ENCODE measurements around the gene C21orf58.

C21orf58 gene

DNA sequence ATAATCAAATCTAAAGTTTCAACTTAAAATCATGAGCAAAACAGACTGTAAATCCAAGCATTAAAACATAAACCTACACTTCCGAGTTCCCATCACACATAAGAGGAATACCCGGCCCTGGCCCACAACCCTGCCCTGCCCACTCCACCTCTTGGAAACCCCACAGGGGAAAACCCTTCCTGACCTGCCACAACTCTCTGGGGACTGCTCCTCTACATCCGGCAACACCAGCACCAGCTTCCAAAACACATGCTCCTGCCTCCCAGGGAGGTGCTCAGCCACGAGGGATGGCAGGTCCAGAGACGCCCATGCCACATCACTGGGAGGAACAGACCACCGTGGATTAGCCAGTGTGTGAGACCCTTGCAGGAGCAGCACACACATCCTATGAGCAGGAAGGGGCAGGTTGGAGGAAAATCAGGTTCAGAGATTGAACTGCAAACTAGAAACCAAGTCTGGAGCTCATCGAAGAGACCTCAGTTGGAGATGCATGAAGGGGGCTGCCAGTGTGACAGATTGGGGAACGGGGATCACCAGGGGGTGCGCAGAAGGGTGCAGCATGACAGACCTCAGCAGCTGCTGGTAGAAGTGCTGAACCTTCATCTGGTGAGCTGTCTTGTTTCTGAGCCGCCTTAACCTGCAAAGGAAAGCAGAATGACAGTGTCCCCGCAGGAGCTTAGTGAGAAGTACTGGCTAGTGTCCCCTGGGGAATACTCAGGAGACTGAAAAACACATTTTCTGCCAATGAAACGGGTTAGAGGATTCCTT, 69.3 kb downstream of the C21orf58 start:
- no peaks in the 10 kb centered on the region for H3K79me2 ChIP-seq (ENCODE audit: insufficient read depth, low read length)
- H3F3A ChIP-seq (ENCODE audit: insufficient read depth, low read length): no peaks in the 10 kb centered on the region
- no peaks in the 10 kb centered on the region for H4K20me1 ChIP-seq (ENCODE audit: insufficient read depth, low read length)
- H3K27ac ChIP-seq (ENCODE audit: low read depth, low read length, poor library complexity, severe bottlenecking): peak overlapping the region; percentile 65
- H3K9me2 ChIP-seq (ENCODE audit: low read depth, low read length): no peaks in the 10 kb centered on the region
- H3K4me1 ChIP-seq (ENCODE audit: insufficient read depth, low read length, severe bottlenecking): peaks cover 34% of the 10 kb centered on the region
- no peak overlapping the region for H2AFZ ChIP-seq (ENCODE audit: low read length)
- no peak overlapping the region for H3K4me2 ChIP-seq (ENCODE audit: low read length)
- no peak overlapping the region for H3K4me3 ChIP-seq (ENCODE audit: low read depth, low read length, poor library complexity, severe bottlenecking)
- H3K36me3 ChIP-seq (ENCODE audit: insufficient read depth, low read length): peaks cover 94% of the 10 kb centered on the region
- no peaks in the 10 kb centered on the region for H3K9me3 ChIP-seq (ENCODE audit: low read length)
- no peak for TF ChIP-seq CTCF (IDR thresholded peaks at IDR 0.05; ENCODE audit: low read length)
- TF ChIP-seq EZH2 (IDR thresholded peaks at IDR 0.05; ENCODE audit: borderline replicate concordance, low read length): no peak
- no peak overlapping the region for H3K9ac ChIP-seq (ENCODE audit: low read length)
- no peaks in the 10 kb centered on the region for H3K27me3 ChIP-seq (ENCODE audit: insufficient read depth, low read length)

DNA sequence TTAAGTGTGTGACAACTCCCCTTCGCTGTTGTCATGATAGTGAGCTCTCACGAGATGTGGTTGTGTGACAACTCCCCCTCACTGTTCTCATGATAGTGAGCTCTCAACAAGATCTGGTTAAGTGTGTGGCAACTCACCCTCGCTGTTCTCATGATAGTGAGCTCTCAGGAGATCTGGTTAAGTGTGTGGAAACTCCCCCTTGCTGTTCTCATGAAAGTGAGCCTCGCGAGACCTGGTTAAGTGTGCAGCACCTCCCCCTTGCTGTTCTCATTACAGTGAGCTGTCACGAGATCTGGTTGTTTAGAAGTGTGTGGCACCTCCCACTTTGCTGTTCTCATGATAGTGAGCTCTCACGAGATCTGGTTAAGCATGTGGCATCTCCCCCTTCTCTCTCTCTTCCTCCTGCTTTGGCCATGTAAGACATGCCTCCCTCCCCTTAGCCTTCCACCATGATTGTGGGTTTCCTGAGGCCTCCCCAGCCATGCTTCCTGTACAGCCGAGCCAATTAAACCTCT, 70.0 kb downstream of the C21orf58 start:
- no peaks in the 10 kb centered on the region for H3F3A ChIP-seq (ENCODE audit: insufficient read depth, low read length)
- TF ChIP-seq CTCF (IDR thresholded peaks at IDR 0.05; ENCODE audit: low read length) (no peak), EZH2 (IDR thresholded peaks at IDR 0.05; ENCODE audit: borderline replicate concordance, low read length) (no peak)
- H3K27me3 ChIP-seq (ENCODE audit: insufficient read depth, low read length): no peaks in the 10 kb centered on the region
- no peak overlapping the region for H3K4me3 ChIP-seq (ENCODE audit: low read depth, low read length, poor library complexity, severe bottlenecking)
- no peaks in the 10 kb centered on the region for H3K9me3 ChIP-seq (ENCODE audit: low read length)
- peaks cover 94% of the 10 kb centered on the region for H3K36me3 ChIP-seq (ENCODE audit: insufficient read depth, low read length)
- peak overlapping the region; percentile 65 for H3K27ac ChIP-seq (ENCODE audit: low read depth, low read length, poor library complexity, severe bottlenecking)
- no peaks in the 10 kb centered on the region for H3K9me2 ChIP-seq (ENCODE audit: low read depth, low read length)
- no peak overlapping the region for H2AFZ ChIP-seq (ENCODE audit: low read length)
- no peak overlapping the region for H3K4me2 ChIP-seq (ENCODE audit: low read length)
- H3K79me2 ChIP-seq (ENCODE audit: insufficient read depth, low read length): no peaks in the 10 kb centered on the region
- peaks cover 35% of the 10 kb centered on the region for H3K4me1 ChIP-seq (ENCODE audit: insufficient read depth, low read length, severe bottlenecking)
- H4K20me1 ChIP-seq (ENCODE audit: insufficient read depth, low read length): no peaks in the 10 kb centered on the region
- no peak overlapping the region for H3K9ac ChIP-seq (ENCODE audit: low read length)

DNA sequence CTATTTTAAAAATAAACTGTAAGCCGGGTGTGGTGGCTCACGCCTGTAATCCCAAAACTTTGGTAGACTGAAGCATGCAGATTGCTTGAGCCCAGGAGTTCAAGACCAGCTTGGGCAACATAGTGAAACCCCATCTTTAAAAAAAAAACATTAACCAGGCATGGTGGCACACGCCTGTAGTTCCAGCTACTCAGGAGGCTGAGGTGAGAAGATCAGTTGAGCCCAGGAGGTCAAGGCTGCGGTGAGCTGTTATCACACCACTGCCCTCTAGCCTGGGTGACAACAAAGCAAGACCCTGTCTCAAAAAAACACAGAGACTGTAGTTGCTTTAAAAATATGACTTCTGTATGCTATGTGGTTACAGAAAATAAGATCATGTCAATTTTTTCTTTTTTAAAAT, 70.8 kb downstream of the C21orf58 start:
- no peak overlapping the region for H3K4me2 ChIP-seq (ENCODE audit: low read length)
- no peak overlapping the region for H3K4me3 ChIP-seq (ENCODE audit: low read depth, low read length, poor library complexity, severe bottlenecking)
- no peak overlapping the region for H3K9ac ChIP-seq (ENCODE audit: low read length)
- H3K9me2 ChIP-seq (ENCODE audit: low read depth, low read length): no peaks in the 10 kb centered on the region
- H3K27me3 ChIP-seq (ENCODE audit: insufficient read depth, low read length): no peaks in the 10 kb centered on the region
- H2AFZ ChIP-seq (ENCODE audit: low read length): no peak overlapping the region
- no peaks in the 10 kb centered on the region for H4K20me1 ChIP-seq (ENCODE audit: insufficient read depth, low read length)
- no peaks in the 10 kb centered on the region for H3K79me2 ChIP-seq (ENCODE audit: insufficient read depth, low read length)
- peaks cover 43% of the 10 kb centered on the region for H3K4me1 ChIP-seq (ENCODE audit: insufficient read depth, low read length, severe bottlenecking)
- TF ChIP-seq CTCF (IDR thresholded peaks at IDR 0.05; ENCODE audit: low read length) (no peak), EZH2 (IDR thresholded peaks at IDR 0.05; ENCODE audit: borderline replicate concordance, low read length) (no peak)
- H3K27ac ChIP-seq (ENCODE audit: low read depth, low read length, poor library complexity, severe bottlenecking): peak overlapping the region; percentile 65
- peaks cover 94% of the 10 kb centered on the region for H3K36me3 ChIP-seq (ENCODE audit: insufficient read depth, low read length)
- no peaks in the 10 kb centered on the region for H3F3A ChIP-seq (ENCODE audit: insufficient read depth, low read length)
- no peaks in the 10 kb centered on the region for H3K9me3 ChIP-seq (ENCODE audit: low read length)

All from OCI-LY1 (cell line).